Vagina (tissue), 2 donors: ENCODE data around the gene LRMDA. TPM values are rescaled to one million over a fixed set of nuclear protein-coding genes. Genes with fewer than 3 reads are reported as not detected.

Experiments used
- DNase-seq, 2 donors: peaks; one replicate each; pipeline ENCODE4 v3.0.0-alpha.2; 2017; ENCODE audit errors: extremely low spot score in 2 of 2
- H3K27ac ChIP-seq: fragments of 200-600 bp; sonication (generic); one replicate; pipeline ENCODE4 v1.5.1; 2019
- H3K27me3 ChIP-seq: fragments of 200-600 bp; sonication (generic); one replicate; pipeline ENCODE4 v1.5.1; 2019
- H3K36me3 ChIP-seq, 2 donors: fragments of 200-600 bp; sonication (generic); one replicate each; pipeline ENCODE4 v1.5.1; 2017 to 2019
- H3K4me1 ChIP-seq: fragments of 200-600 bp; sonication (generic); one replicate; pipeline ENCODE4 v1.5.1; 2019
- H3K4me3 ChIP-seq, 2 donors: fragments of 200-600 bp; sonication (generic); 1 replicate in 1 of 2; 2 replicates in 1 of 2; pipeline ENCODE4 v1.5.1; 2016 to 2019
- H3K9me3 ChIP-seq: fragments of 200-600 bp; sonication (generic); one replicate; pipeline ENCODE4 v1.5.1; 2019
- POLR2A ChIP-seq, 2 donors: fragments of 450-650 bp; IDR thresholded peaks; one replicate each; pipeline ENCODE4 v1.6.1; 2017; ENCODE audit warnings: antibody characterized with exemption in 2 of 2, mild to moderate bottlenecking in 2 of 2, moderate library complexity in 2 of 2
- POLR2AphosphoS5 ChIP-seq, 2 donors: sonication (generic); formaldehyde crosslinking; IDR thresholded peaks; one replicate each; pipeline ENCODE4 v1.9.0; 2017; ENCODE audit warnings: antibody characterized with exemption in 2 of 2, mild to moderate bottlenecking in 2 of 2, low read depth in 1 of 2; ENCODE audit not compliant: insufficient read depth in 1 of 2
- intact Hi-C: fragments of 100-400 bp; cut with DNase I; formaldehyde crosslinking; loops from one replicate; pipeline ENCODE4 v1.15.1; 2023
- total RNA-seq: library from RNA; depleted of rRNA; stranded (reverse); fragments of >200 nt; gene quantifications from one replicate; pipeline ENCODE4 v1.2.3, GENCODE V29; 2016
- TF ChIP-seq, protein P1 (sequence below), 3 experiments: fragments of 450-650 bp in 2 of 3; fragments of 200-600 bp in 1 of 3; sonication (generic) in 1 of 3; IDR thresholded peaks; one replicate each; pipeline ENCODE4 v1.5.1; 2017 to 2019; ENCODE audit warnings: antibody characterized with exemption in 3 of 3, mild to moderate bottlenecking in 2 of 3, moderate library complexity in 2 of 3

The LRMDA gene
- total RNA-seq, 1 donor from 2014 or later = 22.6 TPM

DNA sequence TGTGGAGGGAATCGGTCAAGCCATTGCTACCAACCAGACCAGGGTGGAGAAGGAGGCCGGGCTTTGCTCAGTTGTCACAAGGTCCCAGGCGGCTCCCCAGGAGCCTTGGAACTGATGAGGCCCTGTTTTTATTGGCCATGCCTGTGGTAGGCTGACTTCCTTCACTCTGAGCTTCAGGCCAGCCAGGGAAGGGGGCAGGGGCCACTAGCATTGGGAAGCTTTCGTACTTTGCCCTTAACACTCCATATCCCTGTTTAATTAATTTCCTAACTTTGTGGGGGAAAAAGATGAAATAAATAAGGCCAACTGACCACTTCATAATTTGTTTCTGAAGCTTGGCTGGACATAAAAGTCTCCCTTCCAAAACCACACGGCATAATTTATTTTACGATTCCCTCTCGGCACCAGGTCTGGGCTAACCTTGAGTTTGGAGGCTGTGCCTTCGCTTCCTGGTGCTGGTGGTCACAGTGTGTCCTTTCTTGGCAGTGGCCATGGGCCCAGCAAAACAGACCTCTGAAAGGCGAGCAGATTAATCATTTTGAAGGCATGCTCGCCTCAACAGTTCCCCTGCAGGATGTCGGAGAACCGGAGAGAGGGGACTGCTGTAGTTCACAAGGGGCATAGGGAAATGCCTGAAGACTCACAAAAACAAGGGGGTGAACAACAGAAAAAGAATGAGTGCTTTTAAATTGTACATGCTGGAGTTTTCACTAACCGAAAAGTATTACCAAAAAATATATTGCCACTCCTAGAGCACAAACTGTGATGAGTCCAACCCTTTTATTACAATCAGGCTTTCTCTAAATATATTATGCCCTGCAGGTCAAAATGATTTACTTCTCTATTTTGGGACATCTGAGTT, 966.0 kb downstream of the LRMDA start:
- Histone ChIP-seq H3K27me3 (no peaks in the 10 kb centered on the region), H3K36me3 (no peaks in the 10 kb centered on the region), H3K27ac (peak overlapping the region; percentile 60), H3K4me3 (no peak overlapping the region), H3K9me3 (no peaks in the 10 kb centered on the region), H3K4me1 (peaks cover 17% of the 10 kb centered on the region)
- intact Hi-C loops = loop anchor here (2.0 kb wide), 1 partner anchor 85 kb away; no protein-coding TSS in a partner anchor
- TF ChIP-seq POLR2AphosphoS5 (IDR thresholded peaks at IDR 0.05; ENCODE audit: insufficient read depth in 1 of 2, low read depth in 1 of 2) (peak; percentile 10 to 43), POLR2A (IDR thresholded peaks at IDR 0.05) (no peak)
- TF ChIP-seq, protein P1, sequence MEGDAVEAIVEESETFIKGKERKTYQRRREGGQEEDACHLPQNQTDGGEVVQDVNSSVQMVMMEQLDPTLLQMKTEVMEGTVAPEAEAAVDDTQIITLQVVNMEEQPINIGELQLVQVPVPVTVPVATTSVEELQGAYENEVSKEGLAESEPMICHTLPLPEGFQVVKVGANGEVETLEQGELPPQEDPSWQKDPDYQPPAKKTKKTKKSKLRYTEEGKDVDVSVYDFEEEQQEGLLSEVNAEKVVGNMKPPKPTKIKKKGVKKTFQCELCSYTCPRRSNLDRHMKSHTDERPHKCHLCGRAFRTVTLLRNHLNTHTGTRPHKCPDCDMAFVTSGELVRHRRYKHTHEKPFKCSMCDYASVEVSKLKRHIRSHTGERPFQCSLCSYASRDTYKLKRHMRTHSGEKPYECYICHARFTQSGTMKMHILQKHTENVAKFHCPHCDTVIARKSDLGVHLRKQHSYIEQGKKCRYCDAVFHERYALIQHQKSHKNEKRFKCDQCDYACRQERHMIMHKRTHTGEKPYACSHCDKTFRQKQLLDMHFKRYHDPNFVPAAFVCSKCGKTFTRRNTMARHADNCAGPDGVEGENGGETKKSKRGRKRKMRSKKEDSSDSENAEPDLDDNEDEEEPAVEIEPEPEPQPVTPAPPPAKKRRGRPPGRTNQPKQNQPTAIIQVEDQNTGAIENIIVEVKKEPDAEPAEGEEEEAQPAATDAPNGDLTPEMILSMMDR (IDR thresholded peaks at IDR 0.05) = no peak
- no peak for DNase-seq

DNA sequence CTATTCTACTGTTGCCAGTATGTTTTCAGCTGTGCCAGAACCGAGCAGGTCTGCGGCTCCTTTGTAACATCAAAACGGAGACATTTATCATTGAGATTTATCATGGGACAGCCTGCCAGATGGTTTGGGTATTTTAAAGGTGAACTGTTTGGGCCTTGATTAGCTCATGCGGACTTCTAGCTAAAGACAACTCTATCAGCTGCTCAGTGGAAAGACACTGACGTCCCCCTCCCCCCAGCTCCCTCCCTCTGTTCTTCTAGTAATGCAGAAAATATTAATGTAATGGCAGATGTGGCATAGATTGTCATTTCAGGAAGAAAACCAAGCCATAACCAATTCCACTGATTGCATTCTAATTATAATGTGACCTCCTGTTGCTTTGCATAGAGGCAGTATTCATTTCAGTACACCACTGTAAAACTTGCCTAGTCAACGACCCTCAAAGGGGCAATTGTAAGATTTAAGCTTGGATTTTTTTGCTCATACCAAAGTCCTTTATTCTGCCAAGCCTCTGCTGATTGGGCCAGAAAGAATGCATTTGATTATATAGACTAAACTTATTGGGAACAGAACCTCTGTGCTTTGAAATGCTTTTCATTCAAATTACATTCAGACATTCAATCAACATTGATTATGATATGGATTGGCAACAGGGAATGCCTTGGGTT, 966.8 kb downstream of the LRMDA start:
- intact Hi-C loops = no loop called here
- no peak for DNase-seq
- H3K27ac ChIP-seq = peak overlapping the region; percentile 60
- TF ChIP-seq POLR2AphosphoS5 (IDR thresholded peaks at IDR 0.05; ENCODE audit: insufficient read depth in 1 of 2, low read depth in 1 of 2) (peak in 1 of 2 donors; percentile 7), POLR2A (IDR thresholded peaks at IDR 0.05) (no peak)
- H3K9me3 ChIP-seq = no peaks in the 10 kb centered on the region
- peaks cover 17% of the 10 kb centered on the region for H3K4me1 ChIP-seq
- H3K36me3 ChIP-seq = no peaks in the 10 kb centered on the region
- H3K4me3 ChIP-seq = no peak overlapping the region
- H3K27me3 ChIP-seq = no peaks in the 10 kb centered on the region

DNA sequence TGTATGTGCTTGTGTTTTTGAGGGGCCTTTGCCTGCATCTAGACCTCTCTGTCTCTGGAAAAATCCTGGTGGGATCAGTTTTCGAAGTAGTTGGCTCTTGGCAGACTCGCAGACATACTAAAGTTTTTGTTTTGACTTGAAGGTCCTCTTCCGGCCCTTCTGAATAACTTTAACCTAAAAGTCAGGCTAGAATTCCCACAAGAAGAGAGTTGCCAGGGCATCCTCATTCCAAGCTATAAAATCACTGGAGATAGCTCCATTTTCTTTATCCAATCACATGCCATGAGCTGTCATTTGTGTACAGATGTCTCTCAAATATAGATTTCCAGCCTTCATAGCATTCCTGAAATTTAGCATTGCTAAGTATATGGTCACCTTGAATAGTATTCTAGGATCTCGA, 967.8 kb downstream of the LRMDA start:
- H3K36me3 ChIP-seq = no peaks in the 10 kb centered on the region
- H3K9me3 ChIP-seq = no peaks in the 10 kb centered on the region
- H3K27ac ChIP-seq = no peak overlapping the region
- no peak overlapping the region for H3K4me3 ChIP-seq
- H3K4me1 ChIP-seq = peaks cover 17% of the 10 kb centered on the region
- DNase-seq = no peak
- no peaks in the 10 kb centered on the region for H3K27me3 ChIP-seq
- TF ChIP-seq POLR2A (IDR thresholded peaks at IDR 0.05) (no peak), POLR2AphosphoS5 (IDR thresholded peaks at IDR 0.05; ENCODE audit: insufficient read depth in 1 of 2, low read depth in 1 of 2) (no peak)
- TF ChIP-seq, protein P1 (IDR thresholded peaks at IDR 0.05) = no peak
- intact Hi-C loops = no loop called here

GRCh38 chr10:76401006-76401405, 969.6 kb downstream of the LRMDA start:
- DNase-seq = no peak
- H3K9me3 ChIP-seq = no peaks in the 10 kb centered on the region
- H3K36me3 ChIP-seq = no peaks in the 10 kb centered on the region
- TF ChIP-seq POLR2AphosphoS5 (IDR thresholded peaks at IDR 0.05; ENCODE audit: insufficient read depth in 1 of 2, low read depth in 1 of 2) (no peak), POLR2A (IDR thresholded peaks at IDR 0.05) (no peak)
- TF ChIP-seq, protein P1 (IDR thresholded peaks at IDR 0.05) = no peak
- no peaks in the 10 kb centered on the region for H3K27me3 ChIP-seq
- peaks cover 17% of the 10 kb centered on the region for H3K4me1 ChIP-seq
- H3K27ac ChIP-seq = no peak overlapping the region
- H3K4me3 ChIP-seq = no peak overlapping the region
- intact Hi-C loops = no loop called here

DNA sequence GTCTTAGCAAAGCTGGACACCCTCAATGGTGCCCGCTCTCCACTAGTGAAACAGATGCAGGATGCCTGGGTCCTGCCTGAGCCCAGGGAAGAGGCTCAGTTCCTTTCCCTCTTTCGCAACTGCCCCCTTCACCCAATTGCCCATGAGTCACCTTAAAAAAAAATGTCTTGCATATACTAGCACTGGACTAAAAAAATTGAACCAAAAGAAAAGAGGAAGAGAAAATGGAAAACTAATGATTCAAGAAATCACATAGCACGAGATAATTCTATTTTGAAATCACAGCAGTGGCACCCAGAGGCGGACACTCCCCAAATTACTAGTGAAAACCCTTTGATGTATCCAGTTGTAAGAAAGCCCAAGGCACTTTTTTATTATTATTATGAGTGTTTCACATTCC, 972.5 kb downstream of the LRMDA start:
- no peak for DNase-seq
- no peaks in the 10 kb centered on the region for H3K9me3 ChIP-seq
- H3K27ac ChIP-seq = peak overlapping the region; percentile 1
- no peaks in the 10 kb centered on the region for H3K4me1 ChIP-seq
- H3K36me3 ChIP-seq = no peaks in the 10 kb centered on the region
- intact Hi-C loops = no loop called here
- no peaks in the 10 kb centered on the region for H3K27me3 ChIP-seq
- no peak overlapping the region for H3K4me3 ChIP-seq
- TF ChIP-seq, protein P1 (IDR thresholded peaks at IDR 0.05) = no peak
- TF ChIP-seq POLR2AphosphoS5 (IDR thresholded peaks at IDR 0.05; ENCODE audit: insufficient read depth in 1 of 2, low read depth in 1 of 2) (no peak), POLR2A (IDR thresholded peaks at IDR 0.05) (no peak)
